Nephron progenitor cell (in vitro differentiated cells): ENCODE data around the gene LIFR.

Experiments used
- DNase-seq: peaks from one replicate; pipeline ENCODE4 v3.0.0; 2021
- H3K27ac Mint-ChIP-seq: 2 replicates; pipeline ENCODE4 v1.8.0; 2021; ENCODE audit warnings: mild to moderate bottlenecking, moderate library complexity, mixed read lengths
- H3K27me3 Mint-ChIP-seq: 2 replicates; pipeline ENCODE4 v1.8.0; 2021; ENCODE audit warnings: mild to moderate bottlenecking, low read depth, mixed read lengths; ENCODE audit not compliant: poor library complexity
- H3K36me3 Mint-ChIP-seq: 2 replicates; pipeline ENCODE4 v1.8.0; 2021; ENCODE audit warnings: low read depth, mixed read lengths
- H3K4me1 Mint-ChIP-seq: 2 replicates; pipeline ENCODE4 v1.8.0; 2021; ENCODE audit warnings: mixed read lengths
- H3K4me3 Mint-ChIP-seq: 2 replicates; pipeline ENCODE4 v1.8.0; 2021; ENCODE audit warnings: mild to moderate bottlenecking, moderate library complexity, mixed read lengths
- H3K9me3 Mint-ChIP-seq: 2 replicates; pipeline ENCODE4 v1.8.0; 2021; ENCODE audit warnings: mild to moderate bottlenecking, moderate library complexity, mixed read lengths
- TF ChIP-seq, protein P1 (sequence below): fragments of 200-600 bp; sonication (generic); IDR thresholded peaks from 2 replicates; pipeline ENCODE4 v1.5.0; 2021; ENCODE audit warnings: antibody characterized with exemption

LIFR gene

GRCh38 chr5:38540314-38540713 lies 16.1 kb downstream of the LIFR start:
- Mint-ChIP-seq H3K9me3 (no peaks in the 10 kb centered on the region), H3K27ac (no peak overlapping the region), H3K4me1 (peaks cover 17% of the 10 kb centered on the region), H3K27me3 (no peaks in the 10 kb centered on the region), H3K36me3 (no peaks in the 10 kb centered on the region), H3K4me3 (no peak overlapping the region)
- TF ChIP-seq, protein P1, sequence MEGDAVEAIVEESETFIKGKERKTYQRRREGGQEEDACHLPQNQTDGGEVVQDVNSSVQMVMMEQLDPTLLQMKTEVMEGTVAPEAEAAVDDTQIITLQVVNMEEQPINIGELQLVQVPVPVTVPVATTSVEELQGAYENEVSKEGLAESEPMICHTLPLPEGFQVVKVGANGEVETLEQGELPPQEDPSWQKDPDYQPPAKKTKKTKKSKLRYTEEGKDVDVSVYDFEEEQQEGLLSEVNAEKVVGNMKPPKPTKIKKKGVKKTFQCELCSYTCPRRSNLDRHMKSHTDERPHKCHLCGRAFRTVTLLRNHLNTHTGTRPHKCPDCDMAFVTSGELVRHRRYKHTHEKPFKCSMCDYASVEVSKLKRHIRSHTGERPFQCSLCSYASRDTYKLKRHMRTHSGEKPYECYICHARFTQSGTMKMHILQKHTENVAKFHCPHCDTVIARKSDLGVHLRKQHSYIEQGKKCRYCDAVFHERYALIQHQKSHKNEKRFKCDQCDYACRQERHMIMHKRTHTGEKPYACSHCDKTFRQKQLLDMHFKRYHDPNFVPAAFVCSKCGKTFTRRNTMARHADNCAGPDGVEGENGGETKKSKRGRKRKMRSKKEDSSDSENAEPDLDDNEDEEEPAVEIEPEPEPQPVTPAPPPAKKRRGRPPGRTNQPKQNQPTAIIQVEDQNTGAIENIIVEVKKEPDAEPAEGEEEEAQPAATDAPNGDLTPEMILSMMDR: no peak
- no peak for DNase-seq

DNA sequence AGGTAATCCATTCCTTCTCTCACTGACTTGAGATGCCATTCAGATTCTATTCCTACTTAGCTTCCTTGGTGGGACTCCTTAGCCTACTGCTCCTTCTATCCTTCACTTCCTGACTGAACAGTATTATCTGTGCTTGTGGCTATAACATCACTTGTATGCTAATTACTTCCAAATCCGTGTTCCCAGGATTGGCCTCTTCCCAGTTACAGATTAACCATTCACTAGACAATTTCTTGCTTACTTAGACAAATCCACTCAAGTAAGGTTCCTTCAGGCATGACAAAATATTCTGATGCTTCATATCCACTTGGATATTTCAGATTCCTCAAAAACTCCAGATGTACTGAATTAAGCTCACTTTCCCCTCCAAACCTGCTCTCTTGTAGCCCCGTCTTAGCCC lies 18.3 kb downstream of the LIFR start:
- no peak for DNase-seq
- Mint-ChIP-seq H3K9me3 (no peaks in the 10 kb centered on the region), H3K27ac (no peak overlapping the region), H3K36me3 (no peaks in the 10 kb centered on the region), H3K27me3 (no peaks in the 10 kb centered on the region), H3K4me1 (peaks cover 29% of the 10 kb centered on the region), H3K4me3 (no peak overlapping the region)
- TF ChIP-seq, protein P1: no peak

DNA sequence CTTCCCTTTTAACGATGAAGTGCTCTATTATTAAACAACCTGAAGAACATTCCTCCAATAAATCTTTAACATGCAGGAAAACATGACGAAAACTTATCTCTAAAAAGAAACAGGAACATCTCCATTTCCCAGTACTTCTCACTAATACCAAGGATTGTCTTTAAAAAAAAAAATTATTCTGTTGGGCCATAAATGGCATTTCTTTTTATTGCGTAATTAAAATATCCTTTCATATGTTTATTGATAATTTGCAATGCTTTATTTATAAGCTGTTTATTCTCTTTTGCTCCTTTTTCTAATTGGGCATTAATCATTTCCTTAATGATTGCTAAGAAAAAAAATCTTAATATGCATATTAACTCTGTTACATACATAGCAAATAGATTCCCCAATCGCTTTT lies 18.9 kb downstream of the LIFR start:
- no peak overlapping the region for H3K4me3 Mint-ChIP-seq
- H3K36me3 Mint-ChIP-seq: no peaks in the 10 kb centered on the region
- H3K27me3 Mint-ChIP-seq: no peaks in the 10 kb centered on the region
- no peak for DNase-seq
- no peak overlapping the region for H3K27ac Mint-ChIP-seq
- peaks cover 29% of the 10 kb centered on the region for H3K4me1 Mint-ChIP-seq
- TF ChIP-seq, protein P1: no peak
- no peaks in the 10 kb centered on the region for H3K9me3 Mint-ChIP-seq

DNA sequence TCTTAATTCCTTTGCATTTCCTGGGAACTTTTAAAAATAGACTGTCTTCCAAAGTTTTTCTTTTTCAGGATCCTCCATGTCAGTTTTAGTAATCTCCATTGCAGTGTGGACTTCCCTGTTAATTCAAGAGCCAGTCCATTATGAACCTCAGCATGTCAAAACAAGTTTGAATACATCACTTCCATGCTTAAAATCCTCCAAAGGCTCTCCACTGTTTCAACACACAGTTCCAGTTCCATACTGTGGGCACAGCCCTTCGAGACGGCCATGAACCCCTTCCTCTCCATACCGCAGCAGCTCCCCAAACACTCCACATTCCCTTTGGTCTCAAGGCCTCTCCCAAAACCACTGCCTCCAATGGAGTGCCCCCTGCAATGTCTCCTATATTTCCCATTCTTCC lies 19.5 kb downstream of the LIFR start:
- peaks cover 3% of the 10 kb centered on the region for H3K9me3 Mint-ChIP-seq
- H3K27me3 Mint-ChIP-seq: no peaks in the 10 kb centered on the region
- H3K4me3 Mint-ChIP-seq: no peak overlapping the region
- no peaks in the 10 kb centered on the region for H3K36me3 Mint-ChIP-seq
- TF ChIP-seq, protein P1: no peak
- no peak for DNase-seq
- peaks cover 29% of the 10 kb centered on the region for H3K4me1 Mint-ChIP-seq
- no peak overlapping the region for H3K27ac Mint-ChIP-seq

DNA sequence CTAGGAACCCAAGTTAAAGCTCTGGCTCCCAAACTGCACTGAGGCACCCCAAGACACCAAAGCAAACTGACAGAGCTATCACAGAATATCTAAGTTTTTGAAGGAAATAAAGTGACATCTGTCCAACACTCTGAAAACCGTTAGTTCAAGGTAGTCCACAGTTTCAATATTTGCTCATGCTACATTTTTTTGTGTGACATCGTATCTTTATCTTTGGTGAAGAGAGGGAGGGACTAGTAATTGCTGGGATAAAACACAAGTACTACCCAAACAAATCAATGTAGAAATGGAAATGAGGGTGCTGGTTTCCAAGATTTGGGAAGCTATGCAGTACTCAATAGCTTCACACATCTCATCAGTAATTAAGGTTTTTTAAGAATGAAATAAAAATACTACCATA lies 20.6 kb downstream of the LIFR start:
- H3K9me3 Mint-ChIP-seq: peaks cover 13% of the 10 kb centered on the region
- H3K4me3 Mint-ChIP-seq: no peak overlapping the region
- H3K27ac Mint-ChIP-seq: peak overlapping the region; percentile 15
- TF ChIP-seq, protein P1: no peak
- H3K4me1 Mint-ChIP-seq: peaks cover 29% of the 10 kb centered on the region
- H3K27me3 Mint-ChIP-seq: no peaks in the 10 kb centered on the region
- peaks cover 10% of the 10 kb centered on the region for H3K36me3 Mint-ChIP-seq
- no peak for DNase-seq

DNA sequence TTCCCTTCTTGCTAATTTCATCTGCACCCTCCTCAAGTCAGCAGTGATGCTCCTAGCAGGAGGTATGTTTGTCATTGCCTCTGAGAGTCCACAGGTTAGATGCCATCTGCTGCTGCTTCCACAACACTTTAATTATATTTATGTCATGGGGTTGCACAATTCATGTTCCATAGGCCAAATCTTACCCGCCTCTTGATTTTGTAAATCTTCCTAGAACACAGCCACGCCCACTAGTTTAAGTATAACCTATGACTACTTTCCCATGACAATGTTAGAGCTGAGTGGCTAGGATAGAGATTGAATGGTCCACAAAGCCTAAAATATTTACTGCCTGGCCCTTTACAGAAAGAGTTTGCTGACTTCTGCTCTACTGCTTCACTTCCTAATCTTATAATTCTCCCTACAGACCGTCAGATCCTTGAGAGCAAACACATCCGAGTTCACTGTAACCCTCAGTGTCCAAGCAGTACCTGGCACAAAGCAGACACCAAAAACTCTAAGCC lies 21.1 kb downstream of the LIFR start:
- TF ChIP-seq, protein P1: no peak
- Mint-ChIP-seq H3K27me3 (no peaks in the 10 kb centered on the region), H3K4me3 (no peak overlapping the region), H3K9me3 (peaks cover 13% of the 10 kb centered on the region), H3K36me3 (peaks cover 10% of the 10 kb centered on the region), H3K4me1 (peaks cover 27% of the 10 kb centered on the region), H3K27ac (peak overlapping the region; percentile 15)
- DNase-seq: no peak
